ENCODE data around the gene VAT1L.

GRCh38 chr16:77838597-77839255, 50.4 kb downstream of the VAT1L start:
- TF ChIP-seq, protein P1, sequence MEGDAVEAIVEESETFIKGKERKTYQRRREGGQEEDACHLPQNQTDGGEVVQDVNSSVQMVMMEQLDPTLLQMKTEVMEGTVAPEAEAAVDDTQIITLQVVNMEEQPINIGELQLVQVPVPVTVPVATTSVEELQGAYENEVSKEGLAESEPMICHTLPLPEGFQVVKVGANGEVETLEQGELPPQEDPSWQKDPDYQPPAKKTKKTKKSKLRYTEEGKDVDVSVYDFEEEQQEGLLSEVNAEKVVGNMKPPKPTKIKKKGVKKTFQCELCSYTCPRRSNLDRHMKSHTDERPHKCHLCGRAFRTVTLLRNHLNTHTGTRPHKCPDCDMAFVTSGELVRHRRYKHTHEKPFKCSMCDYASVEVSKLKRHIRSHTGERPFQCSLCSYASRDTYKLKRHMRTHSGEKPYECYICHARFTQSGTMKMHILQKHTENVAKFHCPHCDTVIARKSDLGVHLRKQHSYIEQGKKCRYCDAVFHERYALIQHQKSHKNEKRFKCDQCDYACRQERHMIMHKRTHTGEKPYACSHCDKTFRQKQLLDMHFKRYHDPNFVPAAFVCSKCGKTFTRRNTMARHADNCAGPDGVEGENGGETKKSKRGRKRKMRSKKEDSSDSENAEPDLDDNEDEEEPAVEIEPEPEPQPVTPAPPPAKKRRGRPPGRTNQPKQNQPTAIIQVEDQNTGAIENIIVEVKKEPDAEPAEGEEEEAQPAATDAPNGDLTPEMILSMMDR (IDR thresholded peaks at IDR 0.05): no peak
- TF ChIP-seq CREB1 (CRISPR knock-in tag; IDR thresholded peaks at IDR 0.05) (no peak), JUN (CRISPR knock-in tag; IDR thresholded peaks at IDR 0.05) (no peak), USF1 (CRISPR knock-in tag; IDR thresholded peaks at IDR 0.05) (no peak), KAT7 (CRISPR knock-in tag; IDR thresholded peaks at IDR 0.05; ENCODE audit: borderline replicate concordance) (no peak)
- TF ChIP-seq, protein P2, sequence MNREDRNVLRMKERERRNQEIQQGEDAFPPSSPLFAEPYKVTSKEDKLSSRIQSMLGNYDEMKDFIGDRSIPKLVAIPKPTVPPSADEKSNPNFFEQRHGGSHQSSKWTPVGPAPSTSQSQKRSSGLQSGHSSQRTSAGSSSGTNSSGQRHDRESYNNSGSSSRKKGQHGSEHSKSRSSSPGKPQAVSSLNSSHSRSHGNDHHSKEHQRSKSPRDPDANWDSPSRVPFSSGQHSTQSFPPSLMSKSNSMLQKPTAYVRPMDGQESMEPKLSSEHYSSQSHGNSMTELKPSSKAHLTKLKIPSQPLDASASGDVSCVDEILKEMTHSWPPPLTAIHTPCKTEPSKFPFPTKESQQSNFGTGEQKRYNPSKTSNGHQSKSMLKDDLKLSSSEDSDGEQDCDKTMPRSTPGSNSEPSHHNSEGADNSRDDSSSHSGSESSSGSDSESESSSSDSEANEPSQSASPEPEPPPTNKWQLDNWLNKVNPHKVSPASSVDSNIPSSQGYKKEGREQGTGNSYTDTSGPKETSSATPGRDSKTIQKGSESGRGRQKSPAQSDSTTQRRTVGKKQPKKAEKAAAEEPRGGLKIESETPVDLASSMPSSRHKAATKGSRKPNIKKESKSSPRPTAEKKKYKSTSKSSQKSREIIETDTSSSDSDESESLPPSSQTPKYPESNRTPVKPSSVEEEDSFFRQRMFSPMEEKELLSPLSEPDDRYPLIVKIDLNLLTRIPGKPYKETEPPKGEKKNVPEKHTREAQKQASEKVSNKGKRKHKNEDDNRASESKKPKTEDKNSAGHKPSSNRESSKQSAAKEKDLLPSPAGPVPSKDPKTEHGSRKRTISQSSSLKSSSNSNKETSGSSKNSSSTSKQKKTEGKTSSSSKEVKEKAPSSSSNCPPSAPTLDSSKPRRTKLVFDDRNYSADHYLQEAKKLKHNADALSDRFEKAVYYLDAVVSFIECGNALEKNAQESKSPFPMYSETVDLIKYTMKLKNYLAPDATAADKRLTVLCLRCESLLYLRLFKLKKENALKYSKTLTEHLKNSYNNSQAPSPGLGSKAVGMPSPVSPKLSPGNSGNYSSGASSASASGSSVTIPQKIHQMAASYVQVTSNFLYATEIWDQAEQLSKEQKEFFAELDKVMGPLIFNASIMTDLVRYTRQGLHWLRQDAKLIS (CRISPR knock-in tag; IDR thresholded peaks at IDR 0.05; ENCODE audit: borderline replicate concordance): no peak
- TF ChIP-seq, protein P3, sequence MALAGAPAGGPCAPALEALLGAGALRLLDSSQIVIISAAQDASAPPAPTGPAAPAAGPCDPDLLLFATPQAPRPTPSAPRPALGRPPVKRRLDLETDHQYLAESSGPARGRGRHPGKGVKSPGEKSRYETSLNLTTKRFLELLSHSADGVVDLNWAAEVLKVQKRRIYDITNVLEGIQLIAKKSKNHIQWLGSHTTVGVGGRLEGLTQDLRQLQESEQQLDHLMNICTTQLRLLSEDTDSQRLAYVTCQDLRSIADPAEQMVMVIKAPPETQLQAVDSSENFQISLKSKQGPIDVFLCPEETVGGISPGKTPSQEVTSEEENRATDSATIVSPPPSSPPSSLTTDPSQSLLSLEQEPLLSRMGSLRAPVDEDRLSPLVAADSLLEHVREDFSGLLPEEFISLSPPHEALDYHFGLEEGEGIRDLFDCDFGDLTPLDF (CRISPR knock-in tag; IDR thresholded peaks at IDR 0.05): no peak
- TF ChIP-seq, protein P4, sequence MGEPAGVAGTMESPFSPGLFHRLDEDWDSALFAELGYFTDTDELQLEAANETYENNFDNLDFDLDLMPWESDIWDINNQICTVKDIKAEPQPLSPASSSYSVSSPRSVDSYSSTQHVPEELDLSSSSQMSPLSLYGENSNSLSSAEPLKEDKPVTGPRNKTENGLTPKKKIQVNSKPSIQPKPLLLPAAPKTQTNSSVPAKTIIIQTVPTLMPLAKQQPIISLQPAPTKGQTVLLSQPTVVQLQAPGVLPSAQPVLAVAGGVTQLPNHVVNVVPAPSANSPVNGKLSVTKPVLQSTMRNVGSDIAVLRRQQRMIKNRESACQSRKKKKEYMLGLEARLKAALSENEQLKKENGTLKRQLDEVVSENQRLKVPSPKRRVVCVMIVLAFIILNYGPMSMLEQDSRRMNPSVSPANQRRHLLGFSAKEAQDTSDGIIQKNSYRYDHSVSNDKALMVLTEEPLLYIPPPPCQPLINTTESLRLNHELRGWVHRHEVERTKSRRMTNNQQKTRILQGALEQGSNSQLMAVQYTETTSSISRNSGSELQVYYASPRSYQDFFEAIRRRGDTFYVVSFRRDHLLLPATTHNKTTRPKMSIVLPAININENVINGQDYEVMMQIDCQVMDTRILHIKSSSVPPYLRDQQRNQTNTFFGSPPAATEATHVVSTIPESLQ (CRISPR knock-in tag; IDR thresholded peaks at IDR 0.05): no peak
- TF ChIP-seq, protein P5, sequence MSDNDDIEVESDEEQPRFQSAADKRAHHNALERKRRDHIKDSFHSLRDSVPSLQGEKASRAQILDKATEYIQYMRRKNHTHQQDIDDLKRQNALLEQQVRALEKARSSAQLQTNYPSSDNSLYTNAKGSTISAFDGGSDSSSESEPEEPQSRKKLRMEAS (CRISPR knock-in tag; IDR thresholded peaks at IDR 0.05): no peak
